Thyroid gland (tissue), 4 donors: Measurements from ENCODE around the gene FNDC3B.

Experiments
- CTCF ChIP-seq, 6 experiments: fragments of 200-600 bp in 3 of 6; fragments of 450-650 bp in 3 of 6; sonication (generic) in 3 of 6; IDR thresholded peaks; one replicate each; pipeline ENCODE4 v1.5.1; 2016 to 2019; ENCODE audit warnings: antibody characterized with exemption in 6 of 6, mild to moderate bottlenecking in 2 of 6, inconsistent platforms in 1 of 6, moderate library complexity in 1 of 6
- POLR2A ChIP-seq, 2 donors: fragments of 450-650 bp; IDR thresholded peaks; one replicate each; pipeline ENCODE4 v1.6.1; 2017; ENCODE audit warnings: antibody characterized with exemption in 2 of 2, mild to moderate bottlenecking in 2 of 2, moderate library complexity in 1 of 2

GRCh38 chr3:172029425-172030098 lies 9.8 kb upstream of the FNDC3B start:
- TF ChIP-seq CTCF (IDR thresholded peaks at IDR 0.05): no peak
- TF ChIP-seq POLR2A (IDR thresholded peaks at IDR 0.05): no peak
